ENCODE measurements around the gene KRT16. TPM values are rescaled to one million over a fixed set of nuclear protein-coding genes. Genes with fewer than 3 reads are reported as not detected.
"Not testable (repeated sequence)": the region's sequence is repeated elsewhere in the genome, so short reads cannot be mapped to it uniquely, and the experiment has no call there.

KRT16 gene
- polyA plus RNA-seq, 4 donors = not detected

DNA sequence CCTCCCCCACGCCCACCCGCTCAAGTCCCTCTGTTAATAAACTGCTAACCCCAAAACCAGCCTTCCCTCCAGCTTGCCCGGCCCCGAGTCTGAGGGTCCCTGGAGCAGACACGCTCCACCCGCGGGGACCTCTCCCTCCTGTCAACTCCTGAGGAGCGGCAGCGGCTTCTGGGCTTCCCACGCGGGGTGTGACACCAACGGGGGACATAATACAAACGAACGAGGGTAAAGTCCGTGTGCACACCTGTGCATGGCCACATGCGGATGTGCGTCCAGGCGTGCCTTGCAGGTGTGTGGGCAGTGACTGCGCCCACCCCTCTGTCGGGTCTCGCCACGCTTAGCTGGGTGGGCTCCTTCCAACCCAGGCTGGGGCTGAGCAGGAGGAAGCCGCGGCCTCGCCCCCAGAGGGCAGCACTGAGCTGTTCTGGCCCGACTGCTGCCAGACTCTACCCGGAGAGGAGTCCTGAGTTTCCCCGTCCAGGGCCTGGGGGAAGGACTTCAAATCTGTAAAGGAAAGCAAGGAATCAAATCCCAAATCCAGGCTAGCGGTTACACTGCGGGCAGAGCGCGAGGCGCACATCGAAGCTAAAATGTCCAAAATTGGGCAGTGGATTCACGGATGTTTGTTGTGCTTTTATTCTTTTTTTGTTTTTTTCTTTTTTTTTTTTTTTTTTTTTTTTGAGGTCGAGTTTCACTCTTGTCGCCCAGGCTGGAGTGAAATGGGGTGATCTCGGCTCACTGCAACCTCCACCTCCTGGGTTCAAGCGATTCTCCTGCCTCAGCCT is 36.0 kb upstream of the KRT16 start:
- DNase-seq (ENCODE audit: low read depth in 4 of 4, low spot score in 3 of 4) = peak in 1 of 4 donors; percentile 74

DNA sequence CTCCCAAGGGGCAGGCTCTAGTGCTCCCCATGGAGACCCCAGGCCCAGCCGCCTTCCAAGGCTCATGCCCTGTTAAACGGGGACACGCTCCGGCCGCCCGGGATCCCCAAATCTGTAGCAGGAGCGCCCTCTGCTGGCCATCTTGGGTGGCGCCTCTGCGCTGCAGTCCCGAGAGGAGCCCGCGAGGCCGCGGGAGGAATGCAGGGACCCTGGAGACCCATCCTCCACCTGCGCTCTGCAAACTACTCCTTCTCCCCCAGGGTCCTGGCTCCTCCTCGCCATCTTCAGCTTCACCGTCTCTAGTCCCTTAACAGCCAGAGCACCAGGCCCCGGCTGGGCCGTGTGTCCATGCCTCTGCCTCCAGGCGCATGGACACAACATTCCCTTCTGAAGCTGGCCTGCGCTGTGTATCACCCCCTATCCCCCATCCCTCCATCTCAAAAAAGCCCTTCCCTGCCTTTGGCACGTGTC is 35.4 kb upstream of the KRT16 start:
- peak in 1 of 4 donors; percentile 71 for DNase-seq (ENCODE audit: low read depth in 4 of 4, low spot score in 3 of 4)

DNA sequence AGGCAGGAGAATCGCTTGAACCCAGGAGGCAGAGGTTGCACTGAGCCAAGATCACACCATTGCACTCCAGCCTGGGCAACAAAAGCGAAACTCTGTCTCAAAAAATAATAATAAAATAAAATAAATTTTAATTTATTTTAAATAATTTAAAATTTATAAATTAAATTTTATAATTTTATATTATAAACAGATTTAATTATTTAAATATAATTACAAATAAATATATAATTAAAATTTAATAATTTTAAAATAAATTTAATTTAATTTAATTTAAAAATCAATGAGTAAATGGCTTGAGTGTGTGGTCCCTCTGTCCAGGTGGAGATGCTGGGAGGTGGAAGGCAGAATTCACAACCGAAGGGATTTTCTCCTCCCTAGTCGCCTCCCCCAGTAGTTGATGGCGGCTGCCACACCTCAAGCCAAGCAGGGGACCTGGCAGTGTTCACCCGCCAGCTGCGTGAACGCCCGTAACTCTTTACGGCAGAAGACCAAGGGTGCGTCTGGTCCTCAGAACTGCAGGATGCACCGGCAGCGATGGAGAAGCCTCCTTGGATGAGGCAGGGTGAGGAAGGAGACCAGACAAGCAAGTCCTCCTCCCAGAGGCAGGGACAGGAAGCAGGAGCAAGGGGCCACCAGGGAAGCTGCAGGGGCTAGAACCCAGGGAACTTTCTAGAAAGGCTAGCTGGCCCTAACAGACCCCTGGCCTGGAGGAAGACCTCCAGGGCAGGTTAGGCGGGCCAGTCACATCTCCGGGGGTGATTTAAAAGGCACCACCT is 34.7 kb upstream of the KRT16 start:
- no peak for DNase-seq (ENCODE audit: low read depth in 4 of 4, low spot score in 3 of 4)

- DNase-seq (ENCODE audit: low read depth in 4 of 4, low spot score in 3 of 4) = no peak
Observed at GRCh38 chr17:41642252-41643156, 29.9 kb upstream of the KRT16 start.

- not testable (repeated sequence) for DNase-seq (ENCODE audit: low read depth in 4 of 4, low spot score in 3 of 4)
Observed at GRCh38 chr17:41640596-41640995, 28.0 kb upstream of the KRT16 start.

DNA sequence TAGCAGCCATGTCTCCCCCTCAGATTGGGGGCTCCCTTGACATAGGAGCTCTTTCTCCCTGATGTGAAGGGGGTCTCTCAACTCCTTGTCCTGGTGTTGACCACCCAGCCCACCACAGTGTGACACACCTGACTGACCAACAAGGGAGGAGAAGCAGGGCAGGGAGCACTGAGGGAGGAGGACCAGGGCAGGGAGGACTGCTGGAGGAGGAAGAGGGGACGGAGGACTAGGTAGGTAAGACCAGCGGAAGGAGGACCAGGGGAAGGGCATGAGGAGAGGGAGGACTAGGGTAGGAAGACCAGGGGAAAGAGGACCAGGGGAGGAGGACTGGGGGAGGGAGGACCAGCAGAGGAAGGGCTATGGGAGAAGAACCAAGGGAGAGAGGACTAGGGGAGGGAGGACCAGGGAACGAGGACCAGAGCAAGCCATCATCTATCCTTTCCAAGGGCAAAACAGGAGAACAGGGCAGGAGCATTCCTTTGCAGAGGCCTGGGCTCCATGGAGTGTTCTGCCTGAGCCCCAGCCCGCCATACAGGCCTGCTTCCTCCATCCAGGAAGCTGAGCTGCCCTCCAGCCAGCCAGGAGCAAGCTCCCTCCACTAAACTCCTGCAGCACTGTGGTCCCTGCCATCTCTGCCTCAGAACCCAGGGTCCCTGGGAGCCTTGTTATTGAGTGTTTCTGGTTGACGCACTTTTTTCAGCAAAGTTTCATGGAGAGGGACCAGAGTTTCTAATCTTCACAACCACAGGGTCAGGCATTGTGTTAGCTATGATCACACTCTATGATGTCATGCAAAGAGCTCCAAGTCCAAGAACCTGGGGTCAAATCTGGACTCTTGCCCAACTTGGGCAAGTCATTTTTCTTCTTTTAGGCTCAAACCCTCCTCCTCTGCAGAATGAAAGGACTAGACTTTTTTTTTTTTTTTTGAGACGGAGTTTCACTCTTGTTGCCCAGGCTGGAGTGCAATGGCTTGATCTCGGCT is 27.2 kb upstream of the KRT16 start:
- no peak for DNase-seq (ENCODE audit: low read depth in 4 of 4, low spot score in 3 of 4)

DNA sequence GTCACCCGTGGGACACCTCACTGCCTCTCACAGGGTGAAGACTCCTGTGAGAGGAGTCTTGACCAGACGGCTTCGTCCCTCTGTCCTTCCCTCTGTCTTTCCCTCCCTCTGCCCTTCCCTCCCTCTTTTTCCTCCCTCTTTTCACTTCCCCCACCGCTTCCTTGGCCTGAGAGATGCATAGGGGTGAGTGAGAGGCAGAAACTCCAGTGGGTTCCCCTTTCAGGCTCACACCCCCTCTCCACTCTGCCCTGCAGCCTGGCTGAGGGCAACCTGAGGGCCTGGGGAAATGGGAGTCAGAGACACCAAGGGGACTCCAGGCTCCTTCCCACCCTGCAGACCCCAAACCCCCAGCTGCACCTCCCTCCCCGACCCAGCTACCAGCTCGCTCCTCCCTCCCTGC is 26.4 kb upstream of the KRT16 start:
- no peak for DNase-seq (ENCODE audit: low read depth in 4 of 4, low spot score in 3 of 4)

DNA sequence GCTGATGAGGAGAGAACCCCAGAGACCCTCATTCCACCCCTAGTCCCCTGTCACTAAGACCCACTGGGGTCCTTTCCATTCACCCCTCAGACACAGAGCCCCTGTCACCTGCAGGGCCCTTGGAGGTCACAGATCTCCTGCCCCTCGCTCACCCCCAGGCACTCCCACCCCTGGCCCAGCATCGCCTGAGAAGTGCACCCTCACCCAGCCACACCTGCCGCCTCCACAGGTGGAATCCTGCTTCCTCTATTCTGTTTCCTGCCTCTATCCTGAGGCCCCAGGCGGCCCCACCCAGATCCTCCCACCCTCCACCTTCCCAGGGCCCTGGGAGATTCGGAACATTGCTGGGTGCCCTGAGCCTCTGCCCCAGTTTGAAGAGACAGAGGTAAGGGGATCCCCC is 25.6 kb upstream of the KRT16 start:
- no peak for DNase-seq (ENCODE audit: low read depth in 4 of 4, low spot score in 3 of 4)

- no peak for DNase-seq (ENCODE audit: low read depth in 4 of 4, low spot score in 3 of 4)
Observed at GRCh38 chr17:41636652-41637051, 24.1 kb upstream of the KRT16 start.

GRCh38 chr17:41635121-41636097 is 22.8 kb upstream of the KRT16 start:
- DNase-seq (ENCODE audit: low read depth in 4 of 4, low spot score in 3 of 4) = no peak

- no peak for DNase-seq (ENCODE audit: low read depth in 4 of 4, low spot score in 3 of 4)
Observed at GRCh38 chr17:41634639-41635038, 22.1 kb upstream of the KRT16 start.

DNA sequence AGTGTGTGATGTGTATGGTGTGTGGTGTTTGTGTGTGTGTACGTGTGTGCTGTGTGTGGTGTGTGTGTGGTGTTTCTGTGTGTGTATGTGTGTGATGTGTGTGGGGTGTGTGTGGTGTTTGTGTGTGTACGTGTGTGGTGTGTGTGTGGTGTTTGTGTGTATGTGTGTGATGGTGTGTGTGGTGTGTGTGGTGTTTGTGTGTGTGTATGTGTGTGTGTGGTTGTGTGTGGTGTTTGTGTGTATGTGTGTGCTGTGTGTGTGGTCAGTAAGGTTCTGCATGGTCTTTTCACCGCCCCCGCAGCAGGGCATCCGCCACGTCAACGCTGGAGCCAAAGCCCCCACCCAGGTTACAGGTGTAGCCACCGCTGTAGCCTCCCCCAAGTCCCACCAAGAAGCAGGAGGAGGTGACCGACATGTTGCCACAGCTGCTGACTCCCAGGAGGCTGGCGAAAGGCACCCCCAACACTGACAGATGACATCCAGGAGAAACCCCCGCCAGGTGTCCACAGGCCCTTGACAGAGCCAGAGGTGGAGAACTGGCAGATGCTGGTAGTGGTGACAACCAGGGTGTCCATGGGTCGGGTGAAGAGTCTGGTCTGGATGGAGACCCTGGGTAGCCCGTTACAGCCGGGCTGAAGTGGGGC is 21.1 kb upstream of the KRT16 start:
- no peak for DNase-seq (ENCODE audit: low read depth in 4 of 4, low spot score in 3 of 4)

GRCh38 chr17:41632482-41633105 is 20.0 kb upstream of the KRT16 start:
- no peak for DNase-seq (ENCODE audit: low read depth in 4 of 4, low spot score in 3 of 4)

GRCh38 chr17:41631898-41632285 is 19.3 kb upstream of the KRT16 start:
- DNase-seq (ENCODE audit: low read depth in 4 of 4, low spot score in 3 of 4) = no peak

DNA sequence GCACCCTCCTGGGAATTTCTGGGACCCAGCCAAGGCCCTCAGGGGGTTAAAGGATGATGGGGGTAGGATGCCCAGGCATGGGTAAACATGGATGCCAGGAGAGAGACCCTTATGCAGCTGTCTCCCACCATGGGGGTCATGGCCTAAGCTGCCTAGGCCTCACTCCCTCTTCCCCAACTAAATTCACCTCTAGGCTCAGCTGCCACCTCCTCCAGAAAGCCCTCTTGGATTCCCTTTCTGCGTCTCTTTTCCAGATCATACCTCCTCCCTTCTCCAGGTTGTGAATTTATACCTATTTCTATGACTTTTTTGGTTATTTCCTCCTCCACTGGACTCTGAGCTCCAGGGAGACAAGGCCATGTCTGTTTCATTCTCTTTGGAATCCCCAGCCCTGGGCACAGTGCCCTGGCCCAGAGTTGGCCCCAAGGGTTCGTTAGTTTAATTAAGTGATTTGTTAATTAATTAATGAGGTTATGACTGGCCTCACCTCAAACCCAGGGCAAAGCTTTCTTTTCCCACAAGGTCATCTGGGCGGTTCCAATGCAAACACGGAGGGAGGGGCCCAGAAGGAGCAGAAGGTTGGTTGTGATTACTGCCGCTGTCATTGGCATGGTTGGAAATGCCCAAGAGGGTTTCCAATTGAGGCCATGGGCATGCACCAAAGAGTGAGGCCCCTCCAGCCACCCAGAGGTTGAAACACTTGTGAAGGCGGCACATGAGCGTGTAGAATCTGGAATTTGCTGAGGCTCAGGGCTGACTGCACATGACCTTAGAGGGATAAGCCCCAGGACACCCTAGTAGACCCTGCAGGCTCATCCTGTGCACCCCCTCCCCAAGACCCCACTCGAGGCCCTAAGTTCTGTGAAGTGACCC is 18.7 kb upstream of the KRT16 start:
- DNase-seq (ENCODE audit: low read depth in 4 of 4, low spot score in 3 of 4) = no peak

- DNase-seq (ENCODE audit: low read depth in 4 of 4, low spot score in 3 of 4) = no peak
Observed at GRCh38 chr17:41629826-41630670, 17.5 kb upstream of the KRT16 start.
